Activated gamma-delta T cell treated with anti-CD3 and anti-CD28 coated beads, Interleukin-2, amount 50 U/mL, for 16 hours (primary cell): ENCODE data around the gene ABHD11.
"Not testable (repeated sequence)": the region's sequence is repeated elsewhere in the genome, so short reads cannot be mapped to it uniquely, and the experiment has no call there.

Experiments used
- DNase-seq: peaks from one replicate; pipeline ENCODE4 v3.0.0-alpha.2; 2020; ENCODE audit warnings: low read depth

ABHD11 gene

DNA sequence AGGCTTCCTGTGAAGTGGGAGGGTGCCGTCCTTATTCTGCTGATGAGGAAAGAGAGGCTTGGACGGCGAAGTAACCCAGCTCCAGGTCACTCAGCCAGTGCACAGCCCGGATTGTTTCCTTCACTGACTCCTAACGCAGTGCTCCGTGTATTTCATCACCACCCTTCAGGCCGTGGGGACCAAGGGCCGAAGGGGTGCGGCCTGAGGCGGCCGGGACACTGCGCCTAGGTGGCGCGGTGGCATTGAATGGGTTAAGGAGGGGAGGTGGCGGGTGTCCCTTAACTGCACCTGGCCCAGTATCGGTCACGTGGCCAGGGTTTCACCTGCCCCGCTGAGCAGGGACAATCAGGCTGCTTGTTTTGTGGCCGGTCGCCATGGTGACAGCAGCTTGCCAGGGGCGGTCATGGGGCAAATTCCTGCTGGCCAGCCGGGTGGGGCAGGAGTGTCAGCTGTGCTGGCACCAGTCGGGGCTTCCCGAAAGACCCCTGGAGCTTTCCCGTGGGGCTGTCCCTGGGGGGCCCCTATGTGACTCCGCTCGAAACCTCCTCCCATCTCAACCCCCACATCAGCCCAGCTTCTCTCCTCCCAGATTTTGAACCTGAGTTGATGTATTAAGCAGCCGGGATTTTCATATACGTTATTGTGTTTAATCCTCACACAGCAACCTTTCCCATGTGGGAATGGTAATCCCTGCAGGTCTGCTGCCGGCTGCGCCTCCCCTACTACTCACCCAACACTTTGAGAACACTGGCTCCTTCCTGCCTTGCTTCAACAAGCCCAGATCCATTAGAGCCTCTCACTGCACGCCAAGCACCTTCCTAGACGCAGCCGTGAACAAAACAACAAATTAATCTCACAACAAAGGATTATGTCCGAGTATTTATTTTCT lies 4.4 kb upstream of the ABHD11 start:
- no peak for DNase-seq

DNA sequence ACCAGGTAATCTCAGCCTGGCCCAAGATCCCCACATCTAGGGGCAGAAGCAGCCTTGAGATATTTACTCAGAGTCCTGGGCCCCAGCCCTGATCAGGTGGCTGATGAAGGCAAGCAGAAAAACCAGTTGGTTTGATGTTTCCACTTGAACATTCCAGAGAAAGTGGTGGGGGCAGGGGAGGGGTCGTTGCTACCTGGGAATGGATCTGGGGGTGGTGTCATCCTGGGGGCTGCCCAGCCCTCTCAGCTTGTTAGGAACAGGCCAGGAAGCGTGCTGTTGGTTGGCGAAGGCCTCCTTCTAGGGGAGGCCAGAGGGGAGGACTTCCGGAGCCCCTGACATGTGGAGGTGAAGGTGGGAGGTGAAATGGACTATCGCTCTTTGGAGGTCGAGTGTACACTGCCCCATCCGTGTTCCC lies 3.7 kb upstream of the ABHD11 start:
- DNase-seq = no peak

DNA sequence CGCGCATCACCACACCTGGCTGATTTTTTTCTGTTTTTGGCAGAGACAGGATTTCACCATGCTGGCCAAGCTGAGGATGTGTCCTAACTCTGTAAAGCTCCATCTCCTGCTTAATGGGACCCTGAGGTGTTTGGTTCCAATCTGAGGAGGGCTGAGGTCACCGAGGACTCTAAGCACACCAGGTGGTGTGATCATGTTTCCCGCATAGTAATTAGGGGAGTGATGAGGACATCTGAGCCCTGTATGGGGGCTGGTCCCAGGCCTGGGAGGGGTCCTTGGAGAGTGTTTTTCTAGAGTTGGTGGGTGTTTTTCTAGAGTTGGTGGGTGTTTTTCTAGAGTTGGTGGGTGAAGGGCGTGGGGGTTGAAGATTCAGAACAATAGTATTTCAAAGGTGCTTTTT lies 3.0 kb upstream of the ABHD11 start:
- no peak for DNase-seq

DNA sequence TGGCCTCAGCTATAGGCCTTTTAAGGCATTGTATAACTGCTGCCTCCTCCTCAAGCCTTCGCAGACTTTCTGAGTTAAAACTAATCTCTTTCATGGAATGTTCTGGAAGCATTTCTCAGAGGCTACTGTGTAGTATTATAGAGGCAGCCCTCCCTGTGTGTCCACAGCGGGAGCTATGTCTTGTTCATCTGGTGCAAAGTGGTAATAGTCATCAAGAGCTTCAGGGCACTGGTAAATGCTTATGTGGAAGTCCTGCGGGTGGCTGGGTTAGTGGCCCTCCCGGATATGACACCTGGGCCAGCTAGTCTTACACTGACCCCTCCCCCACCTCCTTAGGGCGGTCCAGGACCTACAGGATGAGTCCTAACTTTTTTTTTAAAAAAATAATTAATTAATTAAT lies 2.2 kb upstream of the ABHD11 start:
- no peak for DNase-seq

DNA sequence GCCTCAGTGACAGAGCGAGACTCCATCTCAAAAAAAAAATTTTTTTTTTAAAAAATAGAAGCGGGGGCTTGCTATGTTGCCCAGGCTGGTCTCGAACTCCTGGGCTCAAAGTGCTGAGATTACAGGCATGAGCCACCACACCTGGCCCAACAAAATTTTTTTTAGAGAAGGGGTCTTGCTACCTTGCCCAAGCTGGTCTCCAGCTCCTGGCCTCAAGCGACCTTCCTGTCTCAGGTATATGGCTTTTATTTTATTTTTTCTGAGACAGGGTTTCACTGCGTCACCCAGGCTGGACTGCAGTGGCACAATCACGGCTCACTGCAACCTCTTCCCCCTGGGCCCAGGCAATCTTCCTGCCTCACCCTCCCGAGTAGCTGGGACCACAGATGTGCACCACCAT lies 1.6 kb upstream of the ABHD11 start:
- no peak for DNase-seq

DNA sequence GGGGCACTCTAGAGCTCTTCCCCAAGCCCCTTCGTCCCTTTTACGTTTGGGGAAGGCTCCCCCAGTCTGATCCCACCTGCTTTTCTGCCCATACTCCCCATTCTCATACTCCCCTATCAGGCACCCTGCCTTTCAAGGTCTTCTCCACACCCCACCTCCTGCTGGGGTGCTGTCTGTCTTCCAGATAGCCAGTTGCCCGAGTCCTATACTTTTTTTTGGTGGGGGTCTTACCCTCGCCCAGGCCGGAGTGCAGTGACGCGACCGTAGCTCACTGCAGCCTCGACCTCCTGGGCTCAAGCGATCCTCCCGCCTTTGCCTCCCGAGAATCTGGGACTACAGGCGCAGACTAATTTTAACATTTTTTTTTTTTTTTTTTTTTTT lies 775 bp upstream of the ABHD11 start:
- DNase-seq = no peak

DNA sequence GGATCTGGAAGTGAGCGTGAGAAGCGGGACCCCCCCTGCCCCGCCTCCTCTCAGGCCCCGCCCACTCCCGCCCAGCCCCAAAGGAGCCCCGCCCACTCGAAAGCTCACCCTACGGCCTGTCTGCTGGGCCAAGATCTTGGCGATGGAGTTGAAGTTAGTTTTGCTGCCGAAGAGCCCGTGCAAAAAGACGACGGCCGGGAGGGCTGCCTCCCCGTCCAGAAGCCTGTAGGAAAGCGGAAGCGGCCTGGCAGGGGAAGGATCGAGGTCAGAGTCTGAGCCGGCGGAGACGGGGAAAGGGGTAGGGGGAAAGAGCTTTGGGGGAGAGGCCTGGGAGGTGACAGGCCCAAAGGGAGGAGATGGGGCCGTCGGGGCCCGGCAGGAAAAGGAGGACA lies 386 bp downstream of the ABHD11 start:
- DNase-seq = peak; percentile 38

DNA sequence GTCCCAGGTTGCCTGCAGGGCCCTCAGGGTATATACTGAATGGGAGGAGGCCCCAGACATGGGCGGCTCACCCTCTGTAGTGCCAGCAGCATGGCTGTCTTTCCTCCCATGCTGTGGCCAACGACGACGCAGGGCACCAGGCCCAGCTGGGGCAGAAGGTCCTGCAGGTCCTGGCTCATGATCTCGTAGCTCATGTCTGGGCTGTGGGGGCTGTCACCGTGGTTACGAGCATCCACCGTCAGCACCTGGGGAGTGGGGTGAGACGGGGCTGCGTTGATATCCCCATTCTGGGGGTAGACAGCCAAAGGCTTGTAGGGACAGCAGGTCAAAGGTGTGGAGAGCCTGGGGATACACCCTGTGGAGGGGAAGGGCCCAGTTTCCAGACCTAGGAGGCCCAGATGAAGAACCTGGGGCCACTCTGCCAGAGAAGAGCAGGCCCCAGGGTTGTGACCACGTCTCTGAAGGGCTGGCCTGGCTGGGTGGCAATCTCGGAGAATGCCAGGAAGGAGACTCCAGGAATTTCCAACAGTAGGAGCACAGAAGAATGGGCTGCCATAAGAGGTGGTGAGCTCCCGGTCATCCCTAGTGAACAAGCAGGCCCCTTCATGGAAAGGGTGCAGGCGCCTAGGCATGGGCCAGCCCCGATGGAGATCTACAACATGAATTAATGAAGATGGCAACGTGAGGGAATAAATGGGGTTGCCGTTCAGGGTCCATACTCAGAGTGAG lies 947 bp downstream of the ABHD11 start:
- no peak for DNase-seq

DNA sequence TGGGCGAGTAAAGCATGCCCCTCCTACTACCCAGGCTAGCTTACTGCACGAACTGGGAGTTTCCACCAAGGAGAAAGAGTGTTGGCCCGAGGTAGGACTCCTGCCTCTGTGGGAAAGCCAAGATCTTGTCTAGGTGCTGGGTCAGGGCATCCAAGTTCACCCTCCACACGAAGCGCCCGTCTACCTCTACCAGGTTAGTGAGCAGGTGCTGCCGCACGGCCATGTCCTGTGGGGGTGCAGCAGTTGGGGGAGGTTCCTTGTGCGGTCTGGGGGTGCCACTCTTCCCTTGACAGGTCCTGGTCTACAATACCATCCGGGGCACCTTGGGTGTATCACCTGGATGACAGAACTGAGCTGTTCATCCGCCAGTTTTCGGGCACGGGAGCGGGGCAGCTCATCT lies 1.7 kb downstream of the ABHD11 start:
- DNase-seq = no peak

DNA sequence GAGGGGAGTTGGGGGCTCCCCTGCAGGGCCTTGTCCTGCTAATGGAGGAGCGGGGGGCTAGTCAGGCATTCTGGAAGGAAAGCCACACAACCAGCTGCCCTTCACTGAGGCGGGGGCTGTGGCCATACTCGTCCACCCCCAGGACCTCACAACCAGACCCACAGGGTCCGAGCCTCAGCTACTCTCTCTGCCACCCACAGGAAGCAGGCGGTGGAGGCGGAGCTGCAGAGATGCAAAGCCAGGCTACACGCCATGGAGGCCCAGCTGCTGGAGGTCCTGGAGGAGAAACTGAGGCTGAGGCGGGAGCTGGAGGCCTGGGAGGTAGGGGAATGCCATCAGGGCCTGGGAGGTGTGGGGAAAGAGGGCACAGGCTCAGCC lies 3.1 kb downstream of the ABHD11 start:
- DNase-seq = no peak

DNA sequence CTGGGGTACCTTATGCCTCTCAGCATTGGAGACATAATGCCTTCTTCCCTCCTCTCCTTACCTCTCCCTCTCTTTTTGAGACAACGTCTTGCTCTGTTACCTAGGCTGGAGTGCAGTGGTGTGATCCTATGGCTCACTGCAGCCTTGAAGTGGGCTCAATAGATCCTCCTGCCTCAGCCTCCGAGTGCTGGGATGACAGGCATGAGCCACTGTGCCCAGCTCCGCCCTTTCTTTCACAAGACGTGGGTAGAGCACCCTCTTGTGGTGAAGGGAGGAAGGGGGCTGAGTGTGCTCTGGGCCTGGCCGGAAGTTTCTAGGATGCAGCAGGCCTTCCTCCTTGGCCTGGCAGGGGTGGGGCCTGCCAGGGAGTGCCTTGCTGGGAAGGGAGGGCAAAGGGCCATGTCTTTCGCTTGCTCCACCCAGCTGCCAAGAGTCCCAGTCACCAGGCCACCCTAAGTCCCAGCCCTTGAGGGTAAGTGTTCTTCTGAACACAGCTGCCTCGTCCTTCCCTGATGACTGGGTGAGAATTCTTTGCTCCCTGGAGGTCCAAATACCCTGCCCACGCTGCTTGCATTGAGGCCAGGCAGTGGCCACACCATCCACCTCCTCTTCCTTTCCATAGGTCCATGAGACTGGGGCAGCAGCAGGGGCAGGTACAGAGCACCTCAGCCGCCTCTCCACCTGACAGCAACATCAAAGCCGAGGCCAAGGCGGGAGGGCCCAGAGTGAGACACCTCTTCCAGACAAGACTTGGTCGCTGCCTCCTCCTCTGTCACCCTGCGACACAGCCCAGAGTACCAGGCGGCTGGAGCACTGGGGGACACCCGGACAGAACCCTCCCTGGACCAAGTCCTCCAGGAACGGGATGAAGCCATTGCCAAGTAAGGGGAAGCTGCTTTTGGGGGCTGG lies 3.7 kb downstream of the ABHD11 start:
- DNase-seq = peak; percentile 72

DNA sequence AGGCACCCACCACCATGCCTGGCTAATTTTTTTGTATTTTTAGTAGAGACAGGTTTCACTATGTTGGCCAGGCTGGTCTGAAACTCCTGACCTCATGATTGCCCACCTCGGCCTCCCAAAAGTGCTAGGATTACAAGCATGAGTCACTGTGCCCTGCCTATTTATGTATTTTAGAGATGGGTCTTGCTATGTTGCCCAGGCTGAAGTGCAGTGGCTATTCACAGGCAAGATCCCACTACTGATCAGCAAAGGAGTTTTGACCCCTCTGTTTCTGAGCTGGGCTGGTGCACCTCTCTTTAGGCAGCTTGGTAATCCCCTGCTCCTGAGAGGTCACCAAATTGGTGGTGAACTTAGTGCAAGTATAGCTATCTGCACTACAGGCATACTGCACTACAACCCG lies 6.2 kb downstream of the ABHD11 start:
- no peak for DNase-seq

DNA sequence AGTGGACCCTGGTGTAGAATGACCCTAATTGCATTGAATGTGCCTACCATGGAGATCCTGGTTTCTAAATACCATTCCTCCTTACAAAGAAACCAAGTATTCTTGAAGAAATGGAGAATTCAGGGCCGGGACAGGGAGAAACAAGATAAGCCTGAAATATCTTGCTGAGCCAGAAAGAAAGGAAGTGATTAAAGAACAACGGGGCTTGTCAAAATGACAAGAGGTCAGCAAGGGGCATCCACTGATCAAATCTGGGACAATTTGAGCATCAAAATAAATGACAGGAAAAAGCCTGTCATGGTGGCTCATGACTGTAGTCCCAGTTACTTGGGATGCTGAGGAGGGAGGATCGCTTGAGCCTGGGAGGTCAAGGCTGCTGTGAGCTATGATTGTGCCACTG lies 8.1 kb downstream of the ABHD11 start:
- no peak for DNase-seq

DNA sequence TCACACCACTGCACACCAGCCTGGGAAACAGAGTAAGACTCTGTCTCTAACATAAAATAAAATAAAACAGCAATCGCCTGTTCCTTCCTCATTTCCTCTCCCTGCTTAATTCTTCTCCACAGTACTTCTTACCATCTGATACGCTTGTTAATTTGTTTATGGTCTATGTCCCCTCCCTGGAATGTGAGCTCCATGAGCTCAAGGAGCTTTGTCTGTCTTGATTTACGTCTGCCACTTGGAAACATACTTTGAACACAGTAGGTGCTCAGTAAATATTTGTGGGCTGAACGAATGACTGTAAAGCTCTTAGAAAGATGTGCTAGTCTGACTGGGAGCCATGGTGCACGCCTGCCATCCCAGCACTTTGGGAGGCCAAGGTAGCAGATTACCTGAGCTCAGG lies 10.1 kb downstream of the ABHD11 start:
- no peak for DNase-seq

DNA sequence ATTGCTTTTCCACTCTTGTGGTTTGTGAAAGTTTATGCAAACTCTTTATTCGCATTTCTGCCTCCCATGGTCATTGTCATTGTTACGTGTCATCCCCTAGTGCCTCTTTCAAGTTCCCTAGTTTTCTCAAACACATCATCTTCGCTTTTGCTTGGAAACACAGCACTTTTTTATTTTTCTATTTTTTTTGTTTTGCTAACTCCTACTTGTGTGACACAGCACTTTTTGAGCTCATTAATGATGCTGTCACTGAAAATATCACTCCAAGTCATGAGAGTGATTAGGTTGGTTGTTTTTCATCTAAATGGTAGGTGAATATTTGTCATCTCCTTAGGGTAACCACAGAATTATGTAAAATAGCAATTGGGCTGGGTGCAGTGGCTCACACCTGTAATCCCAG lies 10.7 kb downstream of the ABHD11 start:
- no peak for DNase-seq

DNA sequence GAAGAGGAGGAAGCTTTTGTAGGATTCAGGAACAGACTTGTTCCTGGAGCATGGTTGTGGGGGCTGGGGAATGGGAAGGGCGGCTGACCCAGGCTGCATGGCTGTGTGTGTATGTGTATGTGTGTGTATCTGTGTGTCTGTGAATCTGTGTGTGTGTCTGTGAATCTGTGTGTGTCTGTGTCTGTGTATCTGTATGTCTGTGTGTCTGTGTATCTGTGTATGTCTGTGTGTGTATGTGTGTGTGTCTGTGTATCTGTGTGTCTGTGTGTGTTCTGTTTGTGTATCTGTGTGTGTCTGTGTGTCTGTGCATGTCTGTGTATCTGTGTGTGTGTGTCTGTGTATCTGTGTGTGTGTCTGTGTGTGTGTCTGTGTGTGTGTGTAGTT lies 12.5 kb downstream of the ABHD11 start:
- DNase-seq = no peak

DNA sequence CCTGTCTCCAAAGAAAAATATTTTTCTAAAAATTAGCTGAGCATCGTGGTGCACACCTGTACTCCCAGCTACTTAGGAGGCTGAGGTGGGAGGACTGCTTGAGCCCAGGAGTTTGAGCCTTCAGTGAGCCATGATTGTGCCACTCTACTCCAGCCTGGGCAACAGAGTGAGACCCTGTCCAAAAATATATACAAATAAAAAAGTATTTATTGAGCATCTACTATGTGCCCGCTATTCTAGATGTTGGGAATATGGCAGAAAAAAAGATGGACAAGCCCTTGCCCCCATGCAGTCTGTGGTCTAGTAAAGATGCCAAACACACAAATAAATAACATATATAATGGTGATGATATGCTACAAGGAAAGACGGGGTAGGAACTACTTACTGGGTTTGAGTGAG lies 14.8 kb downstream of the ABHD11 start:
- no peak for DNase-seq

DNA sequence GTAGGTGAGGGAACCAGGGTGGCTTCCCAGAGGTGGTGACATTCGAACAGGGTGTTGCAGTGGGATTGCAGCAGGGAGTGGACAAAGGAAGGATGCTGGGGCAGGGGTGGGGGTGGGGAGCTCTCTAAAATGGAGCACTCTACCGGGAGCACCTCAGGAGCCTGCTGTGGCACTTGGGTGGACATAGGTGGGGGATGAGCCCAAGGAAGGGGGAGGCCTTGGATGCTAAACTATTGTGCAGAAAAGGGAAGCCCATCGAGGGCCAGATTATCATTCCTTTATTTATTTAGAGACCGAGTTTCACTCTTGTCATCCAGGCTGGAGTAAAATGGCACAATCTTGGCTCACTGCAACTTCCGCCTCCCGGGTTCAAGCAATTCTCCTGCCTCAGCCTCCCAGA lies 15.8 kb downstream of the ABHD11 start:
- no peak for DNase-seq

DNA sequence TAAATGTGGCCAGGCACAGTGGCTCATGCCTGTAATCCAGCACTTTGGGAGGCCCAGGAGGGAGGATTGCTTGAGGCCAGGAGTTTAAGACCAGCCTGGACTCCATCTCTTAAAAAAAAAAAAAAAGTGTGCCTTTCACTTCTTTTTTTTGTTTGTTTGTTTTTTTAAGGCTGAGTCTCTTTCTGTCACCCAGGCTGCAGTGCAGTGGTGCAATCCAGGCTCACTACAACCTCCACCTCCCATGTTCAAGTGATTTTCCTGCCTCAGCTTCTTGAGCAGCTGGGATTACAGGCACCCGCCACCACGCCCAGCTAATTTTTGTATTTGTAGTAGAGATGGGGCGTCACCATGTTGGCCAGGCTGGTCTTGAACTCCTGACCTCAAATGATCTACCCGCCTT lies 16.4 kb downstream of the ABHD11 start:
- DNase-seq = not testable (repeated sequence)

DNA sequence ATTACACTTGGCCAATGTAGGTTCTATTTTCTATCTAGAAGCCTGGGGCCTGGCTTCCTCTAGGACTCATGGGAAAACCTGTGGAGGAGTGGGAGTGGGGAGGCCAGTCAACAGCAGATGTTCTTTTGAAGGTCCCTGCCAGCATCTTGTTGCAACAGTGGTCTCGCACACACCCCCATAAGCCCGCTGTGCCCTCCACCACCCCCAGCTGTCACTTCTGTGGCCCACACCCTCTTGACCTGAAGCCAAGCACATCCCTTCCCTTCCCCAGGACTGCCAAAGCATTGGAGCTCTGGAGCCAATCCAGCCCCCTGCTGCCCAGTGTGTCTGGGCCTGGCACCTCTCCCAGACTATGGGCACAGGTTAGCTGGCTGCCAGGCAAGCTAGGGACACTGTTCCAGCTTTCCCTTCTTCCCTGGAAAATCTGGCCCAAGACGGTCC lies 17.2 kb downstream of the ABHD11 start:
- no peak for DNase-seq

DNA sequence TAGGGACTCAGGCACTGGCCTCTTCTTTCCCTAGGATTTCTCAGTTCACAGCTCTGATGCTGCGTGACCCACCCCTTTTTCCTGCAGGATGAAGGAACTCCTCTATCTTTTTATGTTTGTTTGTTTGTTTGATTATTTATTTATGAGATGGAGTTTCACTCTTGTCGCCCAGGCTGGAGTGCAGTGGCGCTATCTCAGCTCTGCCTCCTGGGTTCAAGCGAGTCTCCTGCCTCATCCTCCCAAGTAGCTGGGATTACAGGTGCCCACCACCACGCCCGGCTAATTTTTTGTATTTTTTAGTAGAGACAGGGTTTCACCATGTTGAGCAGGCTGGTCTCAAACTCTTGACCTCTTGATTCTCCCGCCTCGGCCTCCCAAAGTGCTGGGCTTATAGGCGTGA lies 18.2 kb downstream of the ABHD11 start:
- DNase-seq = not testable (repeated sequence)

DNA sequence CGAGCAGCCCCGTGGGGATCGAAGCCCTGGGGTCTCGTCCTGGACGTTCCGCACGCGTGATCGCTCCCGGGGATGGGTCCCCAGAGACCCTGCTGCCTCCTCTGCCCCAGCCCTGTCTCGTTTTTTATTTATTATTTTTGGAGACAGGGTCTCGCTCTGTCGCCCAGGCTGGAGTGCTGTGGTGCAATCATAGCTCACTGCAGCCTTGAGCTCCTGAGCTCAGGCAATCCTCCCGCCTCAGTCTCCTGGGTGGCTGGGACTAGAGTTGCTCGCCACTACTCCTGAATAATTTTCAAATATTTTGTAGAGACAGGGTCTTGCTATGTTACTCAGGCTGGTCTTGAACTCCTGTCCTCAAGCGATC lies 18.8 kb downstream of the ABHD11 start:
- no peak for DNase-seq
